K562 (cell line): ENCODE results near the gene GJA1. TPM values are rescaled to one million over a fixed set of nuclear protein-coding genes. Genes with fewer than 3 reads are reported as not detected.
"Not testable (repeated sequence)": the region's sequence is repeated elsewhere in the genome, so short reads cannot be mapped to it uniquely, and the experiment has no call there.

Experiments
- ATAC-seq: fragments of 200-7000 bp; cut with Tn5 transposase; 3 replicates; pipeline ENCODE4 v1.9.1; 2020; ENCODE audit warnings: moderate library complexity
- BruUV-seq: library from RNA; stranded (reverse); fragments of 400-500 nt; replicated peaks from 2 replicates; lab custom pipeline; 2021; lab: Mats Ljungman, UMichigan
- CTCF ChIA-PET: fragments of 300-600 bp; formaldehyde crosslinking; extraction: SDS; loops from one replicate; lab custom pipeline; 2021; ENCODE audit warnings: low intra/inter-chr PET ratio; lab: Yijun Ruan, JAX
- POLR2A ChIA-PET: fragments of 300-600, 350-650 bp; sonication (Branson Sonifier 250); formaldehyde crosslinking; extraction: SDS; loops from one replicate; lab custom pipeline; 2021; ENCODE audit warnings: antibody characterized with exemption, inconsistent platforms; lab: Yijun Ruan, JAX
- DNase-seq, 4 experiments: peaks; one replicate each; pipeline versions ENCODE4 v3.0.0 to v3.0.0-alpha.2; 2011 to 2018; ENCODE audit warnings: low spot score in 3 of 4, mixed read lengths in 3 of 4; ENCODE audit errors: extremely low read depth in 1 of 4
- FAIRE-seq: peaks from 2 replicates; lab custom pipeline; 2011; peaks lifted over from hg19 to GRCh38; lab: Jason Lieb, UNC
- H2AFZ ChIP-seq: 2 replicates; pipeline ENCODE4 v1.6.0; 2011; ENCODE audit warnings: low read depth, low read length, control low read depth, inconsistent platforms
- H3K27ac ChIP-seq: fragments of 200-600 bp; 3 replicates; pipeline ENCODE4 v1.8.0; 2011; ENCODE audit warnings: low read depth, mild to moderate bottlenecking, control low read depth, inconsistent platforms, low read length, moderate library complexity, mixed read lengths; ENCODE audit errors: extremely low read depth
- H3K27me3 ChIP-seq, 2 experiments: fragments of 300-600 bp in 1 of 2; 2 replicates in 1 of 2; 3 replicates in 1 of 2; pipeline versions ENCODE4 v1.6.0 to v1.8.0; 2011; ENCODE audit warnings: inconsistent platforms in 2 of 2, low read length in 2 of 2, mild to moderate bottlenecking in 1 of 2, mixed read lengths in 1 of 2, moderate library complexity in 1 of 2; ENCODE audit not compliant: control insufficient read depth in 2 of 2, insufficient read depth in 2 of 2
- H3K36me3 ChIP-seq: fragments of 300-600 bp; 3 replicates; pipeline ENCODE4 v1.8.0; 2011; ENCODE audit warnings: mild to moderate bottlenecking, low read length, inconsistent platforms; ENCODE audit not compliant: control insufficient read depth, insufficient read depth
- H3K4me1 ChIP-seq, 2 experiments: fragments of 200-600 bp in 1 of 2; replicated peaks in 1 of 2; 2 replicates in 1 of 2; 3 replicates in 1 of 2; pipeline versions ENCODE4 v1.5.1 to v1.8.0; 2011; ENCODE audit warnings: inconsistent platforms in 2 of 2, low read length in 2 of 2, mild to moderate bottlenecking in 1 of 2, mixed read lengths in 1 of 2, moderate library complexity in 1 of 2; ENCODE audit not compliant: control insufficient read depth in 2 of 2, insufficient read depth in 2 of 2
- H3K4me2 ChIP-seq: 2 replicates; pipeline ENCODE4 v1.6.1; 2011; ENCODE audit warnings: low read length, control low read depth, inconsistent platforms, mixed read lengths; ENCODE audit not compliant: insufficient read depth
- H3K4me3 ChIP-seq: fragments of 200-600 bp; sonication (generic), shearing (Covaris generic); 2 replicates; pipeline ENCODE4 v1.5.1; 2016; ENCODE audit warnings: control low read depth, inconsistent platforms
- H3K79me2 ChIP-seq: fragments of 200-600 bp; 3 replicates; pipeline ENCODE4 v1.8.0; 2011; ENCODE audit warnings: low read length, inconsistent platforms; ENCODE audit not compliant: control insufficient read depth, insufficient read depth
- H3K9ac ChIP-seq, 2 experiments: 2 replicates each; pipeline versions ENCODE4 v1.6.0 to v1.6.1; 2011; ENCODE audit warnings: low read depth in 2 of 2, low read length in 2 of 2, control low read depth in 1 of 2, inconsistent platforms in 1 of 2, mild to moderate bottlenecking in 1 of 2, mixed read lengths in 1 of 2; ENCODE audit not compliant: insufficient read depth in 1 of 2
- H3K9me1 ChIP-seq: one replicate; pipeline ENCODE4 v1.6.0; 2011; ENCODE audit warnings: inconsistent platforms, mild to moderate bottlenecking, low read length, moderate library complexity; ENCODE audit not compliant: control insufficient read depth, insufficient read depth
- H3K9me3 ChIP-seq: replicated peaks from 2 replicates; pipeline ENCODE4 v1.5.1; 2011; ENCODE audit warnings: low read depth, low read length, inconsistent platforms; ENCODE audit not compliant: control insufficient read depth, insufficient read depth
- H4K20me1 ChIP-seq: replicated peaks from 2 replicates; pipeline ENCODE4 v1.6.1; 2011; ENCODE audit warnings: low read length, inconsistent platforms, mixed read lengths; ENCODE audit not compliant: control insufficient read depth, insufficient read depth
- WGBS: fragments of 100-300 bp; shearing (Covaris generic); methylation state at CpG from one replicate; pipeline ENCODE4 v1.1.6; 2016; ENCODE audit warnings: low coverage, mixed read lengths; ENCODE audit not compliant: insufficient coverage; ENCODE audit errors: missing lambda C conversion rate; 5-methylcytosine and 5-hydroxymethylcytosine counted together
- in situ Hi-C: fragments of 300-500 bp; cut with MboI; formaldehyde crosslinking; loops from 4 replicates; pipeline ENCODE4 v1.15.0; 2018; ENCODE audit warnings: inconsistent platforms, mixed read lengths
- intact Hi-C: fragments of 100-400 bp; cut with micrococcal nuclease; formaldehyde crosslinking; loops from 2 replicates; pipeline ENCODE4 v1.14.2; 2022
- polyA plus RNA-seq, 8 experiments: library from polyadenylated mRNA; depleted of rRNA in 4 of 8; stranded (reverse) in 5 of 8; unstranded in 3 of 8; fragments of >200 nt; fragmentation: Nextera tagmentation in 2 of 8; fragmentation: Illumina TruSeq in 1 of 8; extraction: Ambion mirVana in 2 of 8; extraction: Trizol in 1 of 8; gene quantifications; 2 replicates each; pipeline versions ENCODE4 v1.2.1 to v1.2.3, GENCODE V29; 2011 to 2014; ENCODE audit warnings: inconsistent platforms in 1 of 8, missing spikeins in 1 of 8
- total RNA-seq, 7 experiments: library from RNA; depleted of rRNA in 6 of 7; stranded (reverse); fragments of >200 nt in 6 of 7; fragmentation: Illumina TruSeq in 2 of 7; extraction: Trizol in 2 of 7; gene quantifications; 2 replicates each; pipeline versions ENCODE4 v1.2.1 to v1.2.3, GENCODE V29; 2011 to 2021; ENCODE audit warnings: low replicate concordance in 1 of 7

The GJA1 gene
- total and polyA plus RNA-seq, 9 of the 15 experiments (the other 6 are each of a cell fraction or from before 2014, with no cell fraction given): 0.04 to 0.58 (median 0.06) TPM; not detected in 4

DNA sequence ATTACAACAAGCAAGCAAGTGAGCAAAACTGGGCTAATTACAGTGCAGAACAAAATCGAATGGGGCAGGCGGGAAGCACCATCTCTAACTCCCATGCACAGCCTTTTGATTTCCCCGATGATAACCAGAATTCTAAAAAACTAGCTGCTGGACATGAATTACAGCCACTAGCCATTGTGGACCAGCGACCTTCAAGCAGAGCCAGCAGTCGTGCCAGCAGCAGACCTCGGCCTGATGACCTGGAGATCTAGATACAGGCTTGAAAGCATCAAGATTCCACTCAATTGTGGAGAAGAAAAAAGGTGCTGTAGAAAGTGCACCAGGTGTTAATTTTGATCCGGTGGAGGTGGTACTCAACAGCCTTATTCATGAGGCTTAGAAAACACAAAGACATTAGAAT lies 12.3 kb downstream of the GJA1 start:
- H3K4me3 ChIP-seq, ATAC-seq, H3K9me1 ChIP-seq, in situ Hi-C loops, H3K27ac ChIP-seq, CTCF ChIA-PET, H3K9me3 ChIP-seq, H2AFZ ChIP-seq, H3K27me3 ChIP-seq, H3K9ac ChIP-seq, BruUV-seq, H4K20me1 ChIP-seq, FAIRE-seq, H3K79me2 ChIP-seq, POLR2A ChIA-PET, H3K4me2 ChIP-seq, H3K4me1 ChIP-seq, intact Hi-C loops, H3K36me3 ChIP-seq, DNase-seq: not testable (repeated sequence)
- WGBS: 0% methylated on average over 6 of the region's 7 CpGs

DNA sequence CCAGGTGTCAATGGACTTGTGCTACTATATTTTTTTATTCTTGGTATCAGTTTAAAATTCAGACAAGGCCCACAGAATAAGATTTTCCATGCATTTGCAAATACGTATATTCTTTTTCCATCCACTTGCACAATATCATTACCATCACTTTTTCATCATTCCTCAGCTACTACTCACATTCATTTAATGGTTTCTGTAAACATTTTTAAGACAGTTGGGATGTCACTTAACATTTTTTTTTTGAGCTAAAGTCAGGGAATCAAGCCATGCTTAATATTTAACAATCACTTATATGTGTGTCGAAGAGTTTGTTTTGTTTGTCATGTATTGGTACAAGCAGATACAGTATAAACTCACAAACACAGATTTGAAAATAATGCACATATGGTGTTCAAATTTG lies 13.1 kb downstream of the GJA1 start:
- H3K9ac ChIP-seq, H3K79me2 ChIP-seq, H3K4me1 ChIP-seq, FAIRE-seq, BruUV-seq, H2AFZ ChIP-seq, H3K9me1 ChIP-seq, DNase-seq, POLR2A ChIA-PET, in situ Hi-C loops, ATAC-seq, H3K9me3 ChIP-seq, CTCF ChIA-PET, H3K27ac ChIP-seq, H3K36me3 ChIP-seq, H4K20me1 ChIP-seq, H3K4me3 ChIP-seq, H3K4me2 ChIP-seq, intact Hi-C loops, H3K27me3 ChIP-seq: not testable (repeated sequence)
- 4% methylated on average over 2 of the region's 2 CpGs for WGBS
